ENCODE data around the gene PTPRM.

GRCh38 chr18:8217051-8217564, 650.0 kb downstream of the PTPRM start:
- no peak for TF ChIP-seq CTCF (IDR thresholded peaks at IDR 0.05; ENCODE audit: insufficient read depth, low read length, poor library complexity, severe bottlenecking)
- no peak for TF ChIP-seq EZH2phosphoT487 (conservative IDR thresholded peaks at IDR 0.05; ENCODE audit: low read length)

Data from SU-DHL-6 (cell line).